T-helper 1 cell treated with Interleukin-12 subunit alpha and Interleukin-12 subunit beta and Interleukin-4 antibody, amounts not matched to agents 30 ng/mL and 1 ng/mL, for 36 hours (primary cell): ENCODE measurements around the gene PTPN7. TPM values are rescaled to one million over a fixed set of nuclear protein-coding genes. Genes with fewer than 3 reads are reported as not detected.

Experiments used
- intact Hi-C: fragments of 100-400 bp; cut with micrococcal nuclease; formaldehyde crosslinking; loops from one replicate; pipeline ENCODE4 v1.15.1; 2024
- total RNA-seq: library from RNA; stranded (reverse); gene quantifications from 2 replicates; pipeline ENCODE4 v1.2.3, GENCODE V29; 2022

PTPN7 gene
- total RNA-seq, 1 donor from 2014 or later = 302 TPM

- intact Hi-C loops = loop anchor here (10.0 kb wide), 3 partner anchors 637 to 1157 kb away; partner anchors contain the start of genes KDM5B and TMEM183A
Observed at GRCh38 chr1:202167708-202168415, 7.5 kb upstream of the PTPN7 start.

GRCh38 chr1:202167054-202167453, 6.7 kb upstream of the PTPN7 start:
- intact Hi-C loops = loop anchor here (10.0 kb wide), 3 partner anchors 638 to 1158 kb away; partner anchors contain the start of genes KDM5B and TMEM183A

GRCh38 chr1:202165942-202166843, 5.8 kb upstream of the PTPN7 start:
- intact Hi-C loops = loop anchor here (2.0 to 10.0 kb wide), 4 partner anchors 639 to 1159 kb away; partner anchors contain the start of genes KDM5B, RABIF and TMEM183A

- intact Hi-C loops = loop anchor here (2.0 to 10.0 kb wide), 4 partner anchors 639 to 1159 kb away; partner anchors contain the start of genes KDM5B, RABIF and TMEM183A
Observed at GRCh38 chr1:202165267-202165941, 5.0 kb upstream of the PTPN7 start.

GRCh38 chr1:202164271-202165037, 4.1 kb upstream of the PTPN7 start:
- intact Hi-C loops = loop anchor here (1.0 to 10.0 kb wide), 6 partner anchors 20 to 1160 kb away; partner anchors contain the start of genes ADIPOR1, KDM5B, RABIF and TMEM183A

GRCh38 chr1:202163281-202164270, 3.2 kb upstream of the PTPN7 start:
- intact Hi-C loops = loop anchor here (1.0 to 10.0 kb wide), 6 partner anchors 21 to 1161 kb away; partner anchors contain the start of genes ADIPOR1, KDM5B, RABIF and TMEM183A

GRCh38 chr1:202162418-202163280, 2.2 kb upstream of the PTPN7 start:
- intact Hi-C loops = loop anchor here (5.0 to 10.0 kb wide), 4 partner anchors 642 to 1162 kb away; partner anchors contain the start of genes ADIPOR1, KDM5B and TMEM183A

GRCh38 chr1:202162047-202162417, 1.6 kb upstream of the PTPN7 start:
- intact Hi-C loops = loop anchor here (5.0 to 10.0 kb wide), 4 partner anchors 643 to 1163 kb away; partner anchors contain the start of genes ADIPOR1, KDM5B and TMEM183A

- intact Hi-C loops = loop anchor here (5.0 to 10.0 kb wide), 4 partner anchors 643 to 1163 kb away; partner anchors contain the start of genes ADIPOR1, KDM5B and TMEM183A
Observed at GRCh38 chr1:202161151-202162046, 997 bp upstream of the PTPN7 start.

GRCh38 chr1:202159534-202160371, 649 bp downstream of the PTPN7 start:
- intact Hi-C loops = loop anchor here (1.0 to 10.0 kb wide), 6 partner anchors 14 to 1165 kb away; partner anchors contain the start of genes ADIPOR1, IPO9, KDM5B and TMEM183A

GRCh38 chr1:202158810-202159533, 1.4 kb downstream of the PTPN7 start:
- intact Hi-C loops = loop anchor here (2.0 kb wide), 1 partner anchor 330 kb away; the partner anchor contains the start of gene IPO9

GRCh38 chr1:202157945-202158344, 2.5 kb downstream of the PTPN7 start:
- intact Hi-C loops = loop anchor here (2.0 kb wide), 1 partner anchor 329 kb away; the partner anchor contains the start of gene IPO9

GRCh38 chr1:202156590-202156989, 3.8 kb downstream of the PTPN7 start:
- intact Hi-C loops = no loop called here

- intact Hi-C loops = loop anchor here (1.0 kb wide), 2 partner anchors 29 to 160 kb away; no protein-coding TSS in a partner anchor
Observed at GRCh38 chr1:202155478-202156021, 4.9 kb downstream of the PTPN7 start.
